Gastrocnemius medialis (tissue), 4 donors: ENCODE data around the gene USP2. TPM values are rescaled to one million over a fixed set of nuclear protein-coding genes. Genes with fewer than 3 reads are reported as not detected.

ENCODE experiments used
- ATAC-seq, 2 donors: fragments of 150-250 bp; one replicate each; pipeline ENCODE4 v1.9.1; 2016
- DNase-seq, 2 donors: peaks; one replicate each; pipeline ENCODE4 v3.0.0-alpha.2; 2019
- H3K27ac ChIP-seq, 4 donors: fragments of 200-600 bp; sonication (generic); 1 replicate in 1 of 4; 2 replicates in 3 of 4; pipeline ENCODE4 v1.5.1; 2016 to 2018; ENCODE audit warnings: mild to moderate bottlenecking in 2 of 4, moderate library complexity in 1 of 4
- H3K27me3 ChIP-seq, 3 donors: fragments of 200-600 bp; sonication (generic) in 2 of 3; 1 replicate in 1 of 3; 2 replicates in 2 of 3; pipeline versions ENCODE4 v1.5.1 to v1.6.0; 2016 to 2019; ENCODE audit warnings: mild to moderate bottlenecking in 1 of 3, moderate library complexity in 1 of 3
- H3K36me3 ChIP-seq, 2 donors: fragments of 200-600 bp; sonication (generic) in 1 of 2; one replicate each; pipeline ENCODE4 v1.5.1; 2017 to 2018
- H3K4me1 ChIP-seq, 2 donors: fragments of 200-600 bp; sonication (generic) in 1 of 2; one replicate each; pipeline ENCODE4 v1.5.1; 2016 to 2017; ENCODE audit warnings: mild to moderate bottlenecking in 2 of 2
- H3K4me3 ChIP-seq, 4 donors: fragments of 200-600 bp; sonication (generic) in 3 of 4; 1 replicate in 1 of 4; 2 replicates in 3 of 4; pipeline ENCODE4 v1.5.1; 2016 to 2019; ENCODE audit warnings: mild to moderate bottlenecking in 2 of 4
- H3K9me3 ChIP-seq, 3 donors: fragments of 200-600 bp; sonication (generic) in 2 of 3; 1 replicate in 1 of 3; 2 replicates in 2 of 3; pipeline ENCODE4 v1.5.1; 2016 to 2019
- CTCF ChIP-seq, 5 experiments: fragments of 450-650 bp in 3 of 5; fragments of 200-600 bp in 2 of 5; sonication (generic) in 2 of 5; IDR thresholded peaks in 4 of 5; conservative IDR thresholded peaks in 1 of 5; 1 replicate in 4 of 5; 2 replicates in 1 of 5; pipeline ENCODE4 v1.5.1; 2016 to 2019; ENCODE audit warnings: antibody characterized with exemption in 5 of 5, mild to moderate bottlenecking in 3 of 5, moderate library complexity in 3 of 5
- POLR2A ChIP-seq, 2 donors: fragments of 450-650 bp; IDR thresholded peaks; one replicate each; pipeline ENCODE4 v1.6.1; 2017; ENCODE audit warnings: antibody characterized with exemption in 2 of 2, mild to moderate bottlenecking in 2 of 2, moderate library complexity in 2 of 2
- in situ Hi-C, 4 donors: fragments of 200-750 bp; cut with MboI; loops; one replicate each; pipeline versions ENCODE4 v1.15.0 to v1.8.0; 2017; ENCODE audit warnings: low sequenced_read_pairs in 4 of 4
- intact Hi-C: fragments of 100-400 bp; cut with DNase I; formaldehyde crosslinking; loops from one replicate; pipeline ENCODE4 v1.15.1; 2023; ENCODE audit warnings: low total_unique reads
- total RNA-seq, 4 donors: library from RNA; depleted of rRNA; stranded (reverse); fragments of >200 nt; gene quantifications; one replicate each; pipeline versions ENCODE4 v1.1.0 to v1.2.3, GENCODE V29; 2016

USP2 gene
- total RNA-seq, 4 donors from 2014 or later = 19.4 to 105 (median 46.0) TPM

GRCh38 chr11:119415517-119415916 lies 34.0 kb upstream of the USP2 start:
- TF ChIP-seq CTCF (IDR thresholded peaks at IDR 0.05 in 4 of 5, conservative IDR thresholded peaks at IDR 0.05 in 1 of 5) = no peak
- TF ChIP-seq POLR2A (IDR thresholded peaks at IDR 0.05) = no peak
- in situ Hi-C loops = no loop called here
- no peaks in the 10 kb centered on the region for H3K36me3 ChIP-seq
- no peaks in the 10 kb centered on the region for H3K4me1 ChIP-seq
- no peak for DNase-seq
- ATAC-seq = no peak
- no peak overlapping the region for H3K4me3 ChIP-seq
- H3K27ac ChIP-seq = no peak overlapping the region
- intact Hi-C loops = no loop called here
- peaks cover 6 to 10% (median 7%) of the 10 kb centered on the region in 3 donors for H3K27me3 ChIP-seq
- H3K9me3 ChIP-seq = no peaks in the 10 kb centered on the region

- Histone ChIP-seq H3K4me1 (no peaks in the 10 kb centered on the region), H3K27ac (no peak overlapping the region), H3K27me3 (peaks cover 2 to 5% (median 3%) of the 10 kb centered on the region in 3 donors), H3K4me3 (no peak overlapping the region), H3K36me3 (no peaks in the 10 kb centered on the region), H3K9me3 (no peaks in the 10 kb centered on the region)
- TF ChIP-seq POLR2A (IDR thresholded peaks at IDR 0.05) (no peak), CTCF (IDR thresholded peaks at IDR 0.05 in 4 of 5, conservative IDR thresholded peaks at IDR 0.05 in 1 of 5) (no peak)
- no peak for DNase-seq
- intact Hi-C loops = no loop called here
- in situ Hi-C loops = no loop called here
- no peak for ATAC-seq
Observed at GRCh38 chr11:119414734-119415133, 33.2 kb upstream of the USP2 start.

GRCh38 chr11:119414321-119414720 lies 32.8 kb upstream of the USP2 start:
- Histone ChIP-seq H3K4me3 (no peak overlapping the region), H3K27ac (no peak overlapping the region), H3K4me1 (no peaks in the 10 kb centered on the region), H3K9me3 (no peaks in the 10 kb centered on the region), H3K36me3 (no peaks in the 10 kb centered on the region), H3K27me3 (peaks cover 0 to 5% (median 2%) of the 10 kb centered on the region in 3 donors)
- no peak for ATAC-seq
- DNase-seq = no peak
- intact Hi-C loops (no loop called here), in situ Hi-C loops (no loop called here)
- TF ChIP-seq POLR2A (IDR thresholded peaks at IDR 0.05) = no peak
- no peak for TF ChIP-seq CTCF (IDR thresholded peaks at IDR 0.05 in 4 of 5, conservative IDR thresholded peaks at IDR 0.05 in 1 of 5)

- no peaks in the 10 kb centered on the region for H3K9me3 ChIP-seq
- in situ Hi-C loops (no loop called here), intact Hi-C loops (no loop called here)
- DNase-seq (no peak), ATAC-seq (no peak)
- H3K36me3 ChIP-seq = no peaks in the 10 kb centered on the region
- H3K4me3 ChIP-seq = no peak overlapping the region
- no peak overlapping the region for H3K27ac ChIP-seq
- no peaks in the 10 kb centered on the region for H3K27me3 ChIP-seq
- no peaks in the 10 kb centered on the region for H3K4me1 ChIP-seq
- no peak for TF ChIP-seq POLR2A (IDR thresholded peaks at IDR 0.05)
- no peak for TF ChIP-seq CTCF (IDR thresholded peaks at IDR 0.05 in 4 of 5, conservative IDR thresholded peaks at IDR 0.05 in 1 of 5)
Observed at GRCh38 chr11:119412072-119412471, 30.6 kb upstream of the USP2 start.

- H3K36me3 ChIP-seq = no peaks in the 10 kb centered on the region
- in situ Hi-C loops (no loop called here), intact Hi-C loops (no loop called here)
- DNase-seq (no peak), ATAC-seq (no peak)
- no peak overlapping the region for H3K4me3 ChIP-seq
- H3K27ac ChIP-seq = no peak overlapping the region
- H3K9me3 ChIP-seq = no peaks in the 10 kb centered on the region
- TF ChIP-seq POLR2A (IDR thresholded peaks at IDR 0.05) = no peak
- no peak for TF ChIP-seq CTCF (IDR thresholded peaks at IDR 0.05 in 4 of 5, conservative IDR thresholded peaks at IDR 0.05 in 1 of 5)
- H3K4me1 ChIP-seq = no peaks in the 10 kb centered on the region
- no peaks in the 10 kb centered on the region for H3K27me3 ChIP-seq
Observed at GRCh38 chr11:119410501-119410900, 29.0 kb upstream of the USP2 start.
